H1 (cell line): ENCODE data around the gene H1-8. TPM values are rescaled to one million over a fixed set of nuclear protein-coding genes. Genes with fewer than 3 reads are reported as not detected.

Experiments
- CTCF ChIA-PET: fragments of 300-600 bp; sonication (Branson Sonifier 250); formaldehyde crosslinking; loops from one replicate; lab custom pipeline; 2021; ENCODE audit not compliant: partially characterized antibody; lab: Charles Lee
- POLR2A ChIA-PET: fragments of 300-600 bp; sonication (Branson Sonifier 250); formaldehyde crosslinking; loops from one replicate; lab custom pipeline; 2021; ENCODE audit warnings: inconsistent platforms; ENCODE audit not compliant: partially characterized antibody; lab: Charles Lee
- DNase-seq, 2 experiments: peaks; one replicate each; pipeline versions ENCODE4 v3.0.0 to v3.0.0-alpha.2; 2010 to 2022; ENCODE audit warnings: low spot score in 2 of 2, low read depth in 1 of 2, mixed read lengths in 1 of 2
- FAIRE-seq: peaks from 2 replicates; lab custom pipeline; 2011; peaks lifted over from hg19 to GRCh38; lab: Jason Lieb, UNC
- H2AFZ ChIP-seq: 2 replicates; pipeline ENCODE4 v1.8.1; 2012; ENCODE audit warnings: low read length, inconsistent platforms
- H2AK5ac ChIP-seq: 2 replicates; pipeline ENCODE4 v1.6.1; 2013; ENCODE audit warnings: low read depth, low read length
- H2BK120ac ChIP-seq: replicated peaks from 2 replicates; pipeline ENCODE3; 2013; ENCODE audit warnings: low read depth, low read length, inconsistent platforms
- H2BK12ac ChIP-seq: 2 replicates; pipeline ENCODE4 v1.6.1; 2013; ENCODE audit warnings: low read depth, low read length
- H2BK15ac ChIP-seq: 2 replicates; pipeline ENCODE4 v1.6.1; 2013; ENCODE audit warnings: low read length
- H2BK20ac ChIP-seq: 2 replicates; pipeline ENCODE4 v1.6.1; 2013; ENCODE audit warnings: low read length
- H2BK5ac ChIP-seq: 2 replicates; pipeline ENCODE4 v1.6.1; 2013; ENCODE audit warnings: low read depth, low read length
- H3K14ac ChIP-seq: 2 replicates; pipeline ENCODE4 v1.6.1; 2013; ENCODE audit warnings: inconsistent platforms; ENCODE audit not compliant: insufficient read length
- H3K18ac ChIP-seq: 2 replicates; pipeline ENCODE4 v1.6.1; 2013; ENCODE audit warnings: low read length; ENCODE audit errors: extremely low read depth
- H3K23ac ChIP-seq: 2 replicates; pipeline ENCODE4 v1.6.1; 2013; ENCODE audit warnings: inconsistent platforms; ENCODE audit not compliant: insufficient read length
- H3K23me2 ChIP-seq: 2 replicates; pipeline ENCODE4 v1.6.1; 2013; ENCODE audit warnings: low read depth, low read length
- H3K27ac ChIP-seq: 2 replicates; pipeline ENCODE4 v1.6.1; 2011; ENCODE audit warnings: low read depth, low read length, inconsistent platforms
- H3K27me3 ChIP-seq, 4 experiments: replicated peaks in 1 of 4; 1 replicate in 1 of 4; 2 replicates in 3 of 4; pipeline versions ENCODE4 v1.6.1 to v1.8.1; 2011 to 2013; ENCODE audit warnings: low read length in 3 of 4, mild to moderate bottlenecking in 3 of 4, inconsistent platforms in 2 of 4, mixed read lengths in 2 of 4, moderate library complexity in 1 of 4; ENCODE audit not compliant: control insufficient read depth in 3 of 4, insufficient read depth in 3 of 4; ENCODE audit errors: extremely low read depth in 1 of 4
- H3K36me3 ChIP-seq, 4 experiments: 2 replicates each; pipeline versions ENCODE4 v1.6.1 to v1.8.1; 2011 to 2013; ENCODE audit warnings: mild to moderate bottlenecking in 4 of 4, low read length in 3 of 4, moderate library complexity in 2 of 4, control low read depth in 1 of 4, inconsistent platforms in 1 of 4; ENCODE audit not compliant: insufficient read depth in 4 of 4, control insufficient read depth in 2 of 4
- H3K4ac ChIP-seq: replicated peaks from 2 replicates; pipeline ENCODE3; 2013; ENCODE audit warnings: low read length, low read depth, mixed read lengths, inconsistent platforms; ENCODE audit not compliant: insufficient read length
- H3K4me1 ChIP-seq, 4 experiments: replicated peaks in 1 of 4; 1 replicate in 1 of 4; 2 replicates in 3 of 4; pipeline versions ENCODE4 v1.6.1 to v1.8.1; 2011 to 2013; ENCODE audit warnings: low read length in 3 of 4, inconsistent platforms in 2 of 4, mixed read lengths in 1 of 4; ENCODE audit not compliant: insufficient read depth in 4 of 4, control insufficient read depth in 3 of 4
- H3K4me2 ChIP-seq, 2 experiments: 2 replicates each; pipeline versions ENCODE4 v1.6.1 to v1.8.1; 2011 to 2013; ENCODE audit warnings: low read depth in 2 of 2, low read length in 2 of 2, control low read depth in 1 of 2, inconsistent platforms in 1 of 2, mild to moderate bottlenecking in 1 of 2; ENCODE audit not compliant: insufficient read depth in 1 of 2
- H3K4me3 ChIP-seq, 4 experiments: fragments of 200-600, 300-600 bp in 1 of 4; sonication (generic), shearing (Covaris generic), sonication (Bioruptor Twin) in 1 of 4; 2 replicates each; pipeline versions ENCODE4 v1.5.1 to v1.8.1; 2011 to 2016; ENCODE audit warnings: low read length in 4 of 4, low read depth in 3 of 4, control low read depth in 2 of 4, inconsistent platforms in 2 of 4, mild to moderate bottlenecking in 2 of 4, mixed read lengths in 1 of 4, moderate library complexity in 1 of 4; ENCODE audit not compliant: insufficient read depth in 2 of 4; ENCODE audit errors: extremely low read depth in 1 of 4
- H3K56ac ChIP-seq: replicated peaks from 2 replicates; pipeline ENCODE3; 2013; ENCODE audit warnings: low read depth, mild to moderate bottlenecking, mixed read lengths, low read length, inconsistent platforms; ENCODE audit not compliant: insufficient read length
- H3K79me1 ChIP-seq: 2 replicates; pipeline ENCODE4 v1.6.1; 2013; ENCODE audit warnings: low read depth, low read length, control low read depth
- H3K79me2 ChIP-seq, 2 experiments: 2 replicates each; pipeline versions ENCODE4 v1.6.1 to v1.8.1; 2012 to 2013; ENCODE audit warnings: low read length in 2 of 2, mild to moderate bottlenecking in 2 of 2, inconsistent platforms in 1 of 2; ENCODE audit not compliant: insufficient read depth in 2 of 2, control insufficient read depth in 1 of 2
- H3K9ac ChIP-seq, 4 experiments: replicated peaks in 1 of 4; 1 replicate in 1 of 4; 2 replicates in 3 of 4; pipeline versions ENCODE4 v1.6.1 to v1.8.1; 2011 to 2013; ENCODE audit warnings: low read depth in 3 of 4, low read length in 3 of 4, control low read depth in 2 of 4, mild to moderate bottlenecking in 2 of 4, moderate library complexity in 2 of 4, inconsistent platforms in 1 of 4; ENCODE audit errors: extremely low read depth in 1 of 4
- H3K9me3 ChIP-seq, 2 experiments: 2 replicates each; pipeline versions ENCODE4 v1.6.1 to v1.8.1; 2012 to 2013; ENCODE audit warnings: mild to moderate bottlenecking in 2 of 2, moderate library complexity in 2 of 2, control low read depth in 1 of 2, inconsistent platforms in 1 of 2, low read depth in 1 of 2, low read length in 1 of 2, mixed read lengths in 1 of 2; ENCODE audit not compliant: insufficient read depth in 2 of 2
- H4K20me1 ChIP-seq, 2 experiments: replicated peaks in 1 of 2; 2 replicates each; pipeline versions ENCODE3 to v1.8.1; 2011 to 2013; ENCODE audit warnings: inconsistent platforms in 2 of 2, low read length in 2 of 2, mild to moderate bottlenecking in 1 of 2; ENCODE audit not compliant: insufficient read depth in 2 of 2, control insufficient read depth in 1 of 2
- H4K5ac ChIP-seq: 2 replicates; pipeline ENCODE4 v1.6.1; 2013; ENCODE audit warnings: low read length, low read depth, mixed read lengths, inconsistent platforms; ENCODE audit not compliant: insufficient read length
- H4K8ac ChIP-seq: 2 replicates; pipeline ENCODE4 v1.8.0; 2013; ENCODE audit warnings: mild to moderate bottlenecking, moderate library complexity, low read length, inconsistent platforms; ENCODE audit not compliant: insufficient read depth; ENCODE audit errors: extremely low read depth
- H4K91ac ChIP-seq: replicated peaks from 2 replicates; pipeline ENCODE3; 2013; ENCODE audit warnings: low read length, mixed read lengths, inconsistent platforms; ENCODE audit not compliant: insufficient read length
- CBX5 ChIP-seq: fragments of 300-800, 300-1000 bp; sonication (generic); IDR thresholded peaks from 2 replicates; pipeline ENCODE4 v1.7.1; 2016; ENCODE audit warnings: antibody characterized with exemption, low read length, low read depth
- CBX8 ChIP-seq: fragments of 300-800, 300-1000 bp; sonication (generic); IDR thresholded peaks from 2 replicates; pipeline ENCODE4 v1.7.1; 2016; ENCODE audit warnings: low read depth, low read length, borderline replicate concordance
- CHD2 ChIP-seq: IDR thresholded peaks from 2 replicates; pipeline ENCODE4 v1.6.1; 2012; ENCODE audit warnings: low read length, improper control_type of control experiment
- CTBP2 ChIP-seq: IDR thresholded peaks from 2 replicates; pipeline ENCODE4 v1.7.0; 2011; ENCODE audit warnings: borderline replicate concordance, mild to moderate bottlenecking, moderate library complexity, mixed read lengths, low read length; ENCODE audit not compliant: insufficient read depth, insufficient read length
- FOSL1 ChIP-seq: IDR thresholded peaks from 2 replicates; pipeline ENCODE4 v1.6.1; 2011; ENCODE audit warnings: mild to moderate bottlenecking, low read depth, low read length, moderate library complexity; ENCODE audit not compliant: insufficient read depth
- NRF1 ChIP-seq: IDR thresholded peaks from 2 replicates; pipeline ENCODE4 v1.6.1; 2011; ENCODE audit warnings: mild to moderate bottlenecking, low read depth, low read length, improper control_type of control experiment
- SIRT6 ChIP-seq: IDR thresholded peaks from one replicate; pipeline ENCODE4 v1.7.1; 2012; ENCODE audit warnings: low read length, inconsistent platforms
- SP1 ChIP-seq: IDR thresholded peaks from 2 replicates; pipeline ENCODE4 v1.6.1; 2011; ENCODE audit warnings: low read depth, low read length
- TAF7 ChIP-seq: optimal IDR thresholded peaks from 2 replicates; pipeline ENCODE3; 2011; ENCODE audit warnings: low read depth, mild to moderate bottlenecking, inconsistent platforms, low read length, moderate library complexity, borderline replicate concordance
- TEAD4 ChIP-seq: IDR thresholded peaks from 2 replicates; pipeline ENCODE4 v1.6.1; 2012; ENCODE audit warnings: low read depth, low read length, inconsistent platforms, mixed read lengths
- WGBS, 2 experiments: shearing (Covaris generic) in 1 of 2; methylation state at CpG; one replicate each; pipeline versions ENCODE4 v1.1.6 to v1.1.7; 2013 to 2015; ENCODE audit warnings: low lambda C conversion rate in 2 of 2, mixed read lengths in 2 of 2, inconsistent platforms in 1 of 2, low coverage in 1 of 2, missing lambda C conversion rate in 1 of 2; ENCODE audit not compliant: insufficient replicate concordance in 2 of 2, insufficient coverage in 1 of 2, insufficient read length in 1 of 2; ENCODE audit errors: extremely low coverage in 1 of 2, missing lambda C conversion rate in 1 of 2; 5-methylcytosine and 5-hydroxymethylcytosine counted together
- polyA plus RNA-seq, 7 experiments: library from polyadenylated mRNA; depleted of rRNA in 3 of 7; stranded (reverse) in 5 of 7; unstranded in 2 of 7; fragments of >200 nt in 5 of 7; fragments of 200-250 nt in 2 of 7; gene quantifications; 1 replicate in 5 of 7; 2 replicates in 1 of 7; 4 replicates in 1 of 7; pipeline versions ENCODE4 v1.2.1 to v1.2.3, GENCODE V29; 2011 to 2013; ENCODE audit warnings: missing spikeins in 2 of 7, mixed read lengths in 2 of 7
- total RNA-seq: library from RNA; stranded (reverse); fragmentation: NEBNext Ultra II Directional; extraction: Animal tissue kit (Norgen Biotek cat#: 25700); gene quantifications from 2 replicates; pipeline ENCODE4 v1.2.1, GENCODE V29; 2021
- TF ChIP-seq, protein P1 (sequence below): IDR thresholded peaks from 2 replicates; pipeline ENCODE4 v1.6.1; 2012; ENCODE audit warnings: inconsistent platforms

H1-8 gene
- total and polyA plus RNA-seq, 2 of the 8 experiments (the other 6 are each of a cell fraction or from before 2014, with no cell fraction given): not detected

DNA sequence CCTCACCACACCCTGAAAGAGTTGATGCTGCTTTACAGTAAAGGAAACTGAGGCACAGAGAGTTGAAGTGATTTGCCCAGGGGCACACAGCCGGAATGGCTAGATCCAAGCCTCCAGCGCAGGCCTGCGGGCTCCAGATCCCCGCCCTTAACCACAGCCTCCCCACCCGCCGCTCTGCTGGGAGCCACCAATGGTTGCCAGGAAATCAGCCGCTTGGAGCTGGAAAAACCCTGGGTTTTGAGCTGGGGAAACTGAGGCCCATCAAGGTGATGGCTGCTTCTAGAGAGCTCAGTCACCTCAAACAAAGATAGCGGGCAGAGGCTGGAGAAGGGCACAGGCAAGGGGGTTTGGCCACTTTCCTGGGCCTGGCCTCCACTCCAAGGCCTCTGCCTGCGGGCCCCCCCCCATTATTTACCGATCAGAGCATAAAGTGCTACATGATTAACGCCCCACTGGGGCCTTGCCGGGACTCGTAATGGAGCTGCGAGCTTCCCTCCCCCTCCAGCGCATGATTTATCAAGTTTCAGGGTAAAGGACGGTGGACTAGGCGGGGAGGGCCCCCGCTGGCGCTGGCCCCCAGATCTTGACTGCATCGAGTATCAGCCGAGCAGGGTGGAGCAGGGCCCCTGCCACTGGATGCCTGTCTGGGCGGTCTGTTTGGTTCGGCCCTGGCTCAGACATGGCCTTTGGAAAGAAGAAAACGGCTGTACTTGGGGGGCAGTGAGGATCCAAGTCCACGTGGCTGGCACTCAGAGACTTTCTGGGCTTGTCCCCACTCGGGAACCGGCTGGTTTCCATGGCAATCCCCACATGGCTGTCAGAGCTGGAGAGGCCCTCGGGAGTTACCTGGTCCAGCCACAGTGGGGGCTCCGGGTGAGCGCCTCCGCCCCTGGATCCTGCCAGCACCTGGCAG, 54.4 kb downstream of the H1-8 start:
- Histone ChIP-seq H3K18ac (peak overlapping the region; percentile 51; the same call in 1 of the 2 replicates), H2BK12ac (peak overlapping the region; percentile 84; the same call in 1 of the 2 replicates), H3K4me2 (no peak overlapping the region), H3K4me3 (no peak overlapping the region), H3K36me3 (no peaks in the 10 kb centered on the region), H3K9me3 (no peaks in the 10 kb centered on the region), H3K79me1 (peaks cover 6% of the 10 kb centered on the region), H4K91ac (peak overlapping the region; percentile 46), H3K4me1 (peaks cover 18 to 64% (median 55%) of the 10 kb centered on the region in 4 experiments), H2AFZ (no peak overlapping the region), H2BK5ac (peak overlapping the region; percentile 52; the same call in 1 of the 2 replicates), H2BK20ac (peak overlapping the region; percentile 90; the same call in 1 of the 2 replicates), H3K27me3 (no peaks in the 10 kb centered on the region), H2BK120ac (no peak overlapping the region), H4K5ac (no peak overlapping the region), H2AK5ac (peak overlapping the region; percentile 55; the same call in 1 of the 2 replicates), H3K56ac (no peak overlapping the region), H3K79me2 (peaks cover 0 to 21% of the 10 kb centered on the region in 2 experiments; a peak in 2 of 4 replicates), H3K9ac (no peak overlapping the region), H3K23ac (no peak overlapping the region), H3K23me2 (no peaks in the 10 kb centered on the region; the same call in 1 of the 2 replicates), H3K4ac (no peak overlapping the region), H4K20me1 (no peaks in the 10 kb centered on the region), H4K8ac (no peak overlapping the region), H3K27ac (no peak overlapping the region), H3K14ac (no peak overlapping the region), H2BK15ac (no peak overlapping the region)
- DNase-seq (no peak), FAIRE-seq (no peak)
- POLR2A ChIA-PET: interaction anchor here (1.2 to 2.7 kb wide), 4 partner anchors 10 to 60 kb away, joined by 5 to 17 read pairs (median 7); partner anchors contain the start of gene PLXND1
- CTCF ChIA-PET: interaction anchor here (0.6 to 1.9 kb wide), 7 partner anchors 25 to 344 kb away, joined by 3 to 6 read pairs (median 4); no protein-coding TSS in a partner anchor
- 85% methylated on average over 31 of the region's 31 CpGs; no CpG with 5 or more reads in 1 of the 2 experiments for WGBS, 2 experiments
- TF ChIP-seq SIRT6 (no peak), CTBP2 (no peak), FOSL1 (no peak), CBX8 (no peak), CHD2 (no peak), SP1 (no peak), CBX5 (no peak), TEAD4 (no peak), NRF1 (no peak), TAF7 (no peak)
- TF ChIP-seq, protein P1, sequence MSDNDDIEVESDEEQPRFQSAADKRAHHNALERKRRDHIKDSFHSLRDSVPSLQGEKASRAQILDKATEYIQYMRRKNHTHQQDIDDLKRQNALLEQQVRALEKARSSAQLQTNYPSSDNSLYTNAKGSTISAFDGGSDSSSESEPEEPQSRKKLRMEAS: no peak
